HG03280 (cell line): ENCODE results near the gene ARL5C.
"Not testable (repeated sequence)": the region's sequence is repeated elsewhere in the genome, so short reads cannot be mapped to it uniquely, and the experiment has no call there.

Experiments
- ATAC-seq: cut with Tn5 transposase; IDR thresholded peaks from one replicate; pipeline ENCODE4 v1.9.1; 2021; ENCODE audit warnings: mild to moderate bottlenecking, moderate library complexity; ENCODE audit not compliant: unreplicated experiment

The ARL5C gene

GRCh38 chr17:39168503-39168902 lies 2.5 kb upstream of the ARL5C start:
- not testable (repeated sequence) for ATAC-seq

GRCh38 chr17:39167476-39167875 lies 1.5 kb upstream of the ARL5C start:
- no peak for ATAC-seq

GRCh38 chr17:39166437-39167335 lies 725 bp upstream of the ARL5C start:
- ATAC-seq = no peak

GRCh38 chr17:39165178-39165840 lies 652 bp downstream of the ARL5C start:
- ATAC-seq = no peak

- peak; percentile 78 for ATAC-seq
These were observed 1.3 kb downstream of the ARL5C start for GRCh38 chr17:39164675-39165143.

DNA sequence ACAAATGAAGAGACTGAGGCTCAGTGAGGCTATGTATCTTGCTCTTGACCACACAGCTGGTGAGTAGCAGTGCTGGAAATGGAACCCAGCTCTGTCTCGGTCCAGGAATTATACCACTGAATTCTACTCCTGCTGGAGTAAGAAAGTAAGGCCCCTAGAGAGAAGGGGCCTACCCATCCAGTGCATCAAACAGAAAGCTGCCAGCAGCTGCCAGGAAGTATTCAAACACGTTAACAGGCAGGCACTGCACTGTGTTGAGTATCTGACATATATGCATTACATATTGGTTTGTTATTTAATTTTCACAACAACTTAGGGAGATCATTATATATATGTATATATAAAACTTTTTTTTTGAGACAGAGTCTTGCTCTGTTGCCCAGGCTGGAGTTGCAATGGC lies 4.0 kb downstream of the ARL5C start:
- no peak for ATAC-seq

GRCh38 chr17:39158623-39159022 lies 7.3 kb downstream of the ARL5C start:
- ATAC-seq = no peak

DNA sequence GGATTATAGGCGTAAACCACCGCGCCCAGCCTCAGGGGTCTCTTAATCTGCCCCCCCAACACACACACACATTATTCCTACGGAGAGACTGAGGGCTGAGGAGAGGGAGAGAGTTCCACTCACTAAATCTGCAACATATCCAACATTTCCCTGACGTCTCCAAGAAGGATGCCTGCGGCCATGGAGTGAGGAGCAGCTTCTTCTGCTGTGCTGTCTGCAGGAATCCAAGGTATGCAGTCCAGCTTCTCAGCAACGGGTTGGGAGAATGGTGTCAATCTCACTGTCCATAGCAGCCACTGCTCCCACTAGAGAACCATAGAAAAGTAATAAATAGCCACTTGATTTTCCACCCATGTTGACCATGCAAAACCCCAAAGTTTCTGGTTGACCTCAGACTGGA lies 9.5 kb downstream of the ARL5C start:
- ATAC-seq = no peak

DNA sequence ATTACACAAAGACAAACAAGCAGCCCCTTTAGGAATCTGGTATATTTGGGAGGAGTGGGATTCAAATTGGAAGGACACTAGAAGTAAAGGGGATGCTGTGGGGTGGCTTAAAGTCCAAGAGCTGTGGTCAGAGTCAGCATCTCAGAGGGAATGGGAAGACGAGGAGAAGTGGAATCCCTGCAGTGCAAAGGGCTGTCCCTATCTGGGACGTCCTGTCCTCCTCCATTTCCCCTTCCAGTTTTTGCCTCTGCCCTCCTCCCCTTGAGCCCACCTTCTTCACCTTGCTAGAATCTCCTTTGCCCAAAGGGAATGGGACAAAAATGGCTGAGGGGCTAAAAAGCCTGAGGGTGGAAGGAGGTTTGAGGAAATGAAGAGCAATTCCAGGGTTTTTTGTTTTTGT lies 10.3 kb downstream of the ARL5C start:
- ATAC-seq = no peak

- ATAC-seq = peak; percentile 51
These were observed 12.3 kb downstream of the ARL5C start for GRCh38 chr17:39153599-39154051.

DNA sequence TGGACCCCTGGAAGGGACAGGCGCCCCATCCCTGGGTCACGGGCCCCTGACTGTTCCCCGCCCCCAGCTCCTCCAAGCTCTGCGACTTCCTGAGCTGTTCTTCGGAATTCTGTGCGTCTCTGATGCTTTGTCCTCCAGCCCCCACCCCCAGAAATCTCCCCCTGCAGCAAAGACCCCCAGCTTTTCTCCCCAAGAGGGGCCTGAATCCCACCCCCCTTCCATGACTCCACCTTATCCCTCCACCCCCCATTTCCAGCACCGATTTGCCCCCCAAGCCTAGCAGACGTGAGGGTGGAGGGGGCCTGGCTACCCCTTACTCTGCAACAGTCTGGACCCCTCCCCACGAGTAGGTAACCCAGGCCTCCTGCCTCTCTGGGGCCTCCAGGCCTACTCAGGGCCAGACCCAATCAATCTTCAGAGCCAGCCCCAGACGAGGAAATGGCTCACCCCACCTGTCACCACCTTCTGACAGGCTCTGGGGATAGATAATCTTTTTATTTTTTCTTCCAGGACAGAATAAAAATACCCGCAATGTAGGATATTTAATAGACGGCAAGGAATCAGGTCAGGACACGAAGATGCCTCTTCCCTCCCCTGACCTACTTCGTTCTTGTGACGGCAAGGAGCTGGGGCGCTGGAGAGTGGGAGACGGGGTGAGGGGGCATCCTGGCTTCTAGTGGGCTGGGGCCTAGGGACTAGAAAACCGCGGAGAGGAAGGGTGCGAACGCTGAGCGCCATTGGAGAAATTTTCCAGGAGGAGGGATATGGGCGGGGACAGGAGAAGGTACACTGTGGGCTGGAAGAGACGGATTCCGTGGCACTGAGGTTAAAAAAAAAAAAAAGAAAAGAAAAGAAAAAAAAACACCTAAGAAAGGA lies 13.8 kb downstream of the ARL5C start:
- no peak for ATAC-seq

- ATAC-seq = no peak
These were observed 14.6 kb downstream of the ARL5C start, which contains the start of gene PLXDC1 for GRCh38 chr17:39151150-39151942. PLXDC1 (minus strand) TSS chr17:39151637; CDS start chr17:39151437, 200 bp downstream.

DNA sequence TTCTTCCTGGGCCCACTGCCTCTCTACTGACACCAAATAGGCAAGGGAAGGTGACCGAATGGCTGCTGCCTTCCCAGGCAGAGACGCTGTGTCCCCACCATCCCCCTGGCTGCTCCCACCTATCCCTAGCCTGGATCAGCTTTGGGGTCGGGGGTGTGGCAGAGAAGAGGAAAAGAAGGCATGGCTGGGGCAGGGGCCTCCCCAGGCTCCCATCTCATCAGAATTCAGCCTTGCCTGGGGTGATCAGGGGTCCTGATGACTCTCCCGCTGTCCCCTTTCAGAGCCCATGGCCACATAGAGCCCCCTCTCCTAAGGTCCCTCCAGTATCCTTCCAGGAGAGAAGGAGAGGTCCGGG lies 15.2 kb downstream of the ARL5C start:
- ATAC-seq = no peak

- ATAC-seq = no peak
These were observed 15.8 kb downstream of the ARL5C start for GRCh38 chr17:39150104-39150634.

DNA sequence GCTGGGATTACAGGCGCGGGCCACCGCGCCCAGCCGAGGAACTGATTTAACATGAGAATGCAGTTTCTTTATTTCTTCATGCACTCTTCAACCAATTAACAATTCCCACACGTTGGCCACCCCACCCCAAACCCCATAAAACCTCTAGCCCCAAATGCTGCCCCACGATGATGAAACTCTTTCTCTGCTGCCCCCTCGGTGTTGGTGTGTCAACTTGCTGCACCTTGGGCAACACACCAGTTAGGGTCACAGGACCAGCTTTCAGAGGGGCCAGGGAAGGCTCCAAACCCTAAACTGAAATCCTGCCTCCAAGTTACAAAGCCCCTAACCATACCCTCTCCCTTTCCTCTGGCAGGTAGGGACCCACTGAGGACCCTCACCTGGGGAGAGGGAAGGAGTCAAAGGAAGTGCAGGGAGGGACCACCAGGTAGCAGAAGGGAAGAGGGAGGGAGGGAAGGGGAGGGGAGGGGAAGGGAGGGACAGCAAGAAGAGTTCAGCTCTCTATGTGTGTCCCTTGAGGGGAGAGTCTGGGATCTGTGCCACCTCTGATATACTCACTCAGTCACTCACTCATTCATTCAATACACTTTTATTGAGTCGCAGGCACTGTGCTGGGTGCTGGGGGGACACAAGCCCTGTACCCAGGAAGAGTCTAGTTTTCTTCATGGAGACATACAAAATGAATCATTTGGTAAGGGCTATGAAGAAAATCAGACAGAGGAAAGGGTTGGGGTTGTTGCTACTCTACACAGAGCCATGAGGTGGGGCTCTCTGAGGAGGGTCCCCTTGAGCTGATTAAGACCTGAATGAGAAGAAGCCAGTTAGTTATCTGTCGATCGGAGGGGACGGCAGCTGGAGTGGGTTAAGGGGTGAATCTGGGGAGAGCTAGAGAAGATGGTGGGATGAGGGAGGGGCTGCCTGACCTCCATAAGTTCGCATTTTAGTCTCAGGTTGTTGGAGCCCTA lies 18.5 kb downstream of the ARL5C start:
- ATAC-seq = no peak

DNA sequence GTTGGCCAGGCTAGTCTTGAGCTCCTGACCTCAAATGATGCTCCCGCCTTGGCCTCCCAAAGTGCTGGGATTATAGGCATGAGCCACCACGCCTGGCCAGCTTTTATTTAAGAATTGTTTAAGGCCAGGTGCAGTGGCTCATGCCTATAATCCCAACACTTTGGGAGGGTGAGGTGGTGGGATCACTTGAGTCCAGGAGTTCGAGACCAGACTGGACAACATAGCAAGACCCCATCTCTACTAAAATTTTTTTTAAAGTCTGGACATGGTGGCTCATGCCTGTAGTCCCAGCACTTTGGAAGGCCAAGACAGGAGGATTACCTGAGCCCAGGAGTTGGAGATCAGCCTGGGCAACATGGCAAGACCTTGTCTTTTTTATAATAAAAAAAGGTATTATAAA lies 19.7 kb downstream of the ARL5C start:
- ATAC-seq = no peak

GRCh38 chr17:39145143-39145542 lies 20.8 kb downstream of the ARL5C start:
- ATAC-seq = no peak

DNA sequence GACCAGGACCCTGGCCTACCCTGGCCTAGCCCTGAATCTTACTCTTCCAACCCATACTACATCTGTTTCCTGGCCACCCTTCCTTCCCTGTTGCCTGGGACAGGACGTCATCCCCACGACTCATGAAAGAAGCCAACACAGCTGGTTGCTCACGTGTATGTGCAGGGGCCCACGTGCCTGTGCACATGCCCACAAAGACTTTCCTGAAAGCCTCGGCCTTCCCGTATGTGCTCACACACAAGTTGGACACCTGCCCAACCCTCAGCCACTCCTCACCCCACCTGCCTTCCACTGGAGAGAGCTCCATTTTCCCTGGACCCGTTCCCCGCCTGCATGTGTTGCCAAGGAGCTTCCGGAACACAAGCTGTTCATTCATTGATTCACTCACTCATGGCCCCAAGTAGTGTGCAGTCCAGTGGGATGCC lies 21.5 kb downstream of the ARL5C start:
- no peak for ATAC-seq
